Psoas muscle (tissue), 8 donors: Measurements from ENCODE around the gene ZNF880. TPM values are rescaled to one million over a fixed set of nuclear protein-coding genes. Genes with fewer than 3 reads are reported as not detected.

Experiments
- ATAC-seq, 4 donors: fragments of 200-7000 bp; cut with Tn5 transposase; one replicate each; pipeline ENCODE4 v1.9.1; 2020; ENCODE audit warnings: moderate library complexity in 3 of 4, mild to moderate bottlenecking in 2 of 4
- DNase-seq, 2 donors: peaks; one replicate each; pipeline ENCODE4 v3.0.0-alpha.2; 2020
- H3K27ac ChIP-seq: fragments of 200-600 bp; one replicate; pipeline ENCODE4 v1.8.0; 2022
- H3K27me3 ChIP-seq, 3 donors: fragments of 200-600 bp in 1 of 3; one replicate each; pipeline versions ENCODE4 v1.6.1 to v1.8.0; 2013 to 2022; ENCODE audit warnings: low read length in 2 of 3, mild to moderate bottlenecking in 2 of 3, moderate library complexity in 1 of 3; ENCODE audit not compliant: insufficient read depth in 3 of 3
- H3K36me3 ChIP-seq, 2 donors: fragments of 200-600 bp in 1 of 2; one replicate each; pipeline versions ENCODE4 v1.6.1 to v1.8.0; 2013 to 2022; ENCODE audit warnings: low read depth in 1 of 2, mild to moderate bottlenecking in 1 of 2, moderate library complexity in 1 of 2; ENCODE audit not compliant: insufficient read depth in 1 of 2
- H3K4me1 ChIP-seq: fragments of 200-600 bp; one replicate; pipeline ENCODE4 v1.8.0; 2022
- H3K4me3 ChIP-seq: fragments of 200-600 bp; one replicate; pipeline ENCODE4 v1.8.0; 2022; ENCODE audit warnings: mild to moderate bottlenecking
- H3K9me3 ChIP-seq: fragments of 200-600 bp; one replicate; pipeline ENCODE4 v1.8.0; 2022
- CTCF ChIP-seq: fragments of 200-600 bp; IDR thresholded peaks from one replicate; pipeline ENCODE4 v1.8.0; 2022; ENCODE audit warnings: antibody characterized with exemption
- WGBS, 3 donors: extraction: QIAGEN DNeasy Blood & Tissue Kit; methylation state at CpG; one replicate each; pipeline versions ENCODE4 v1.1.6 to v1.1.7; 2013; 5-methylcytosine and 5-hydroxymethylcytosine counted together
- intact Hi-C, 2 donors: fragments of 100-400 bp; cut with DNase I; formaldehyde crosslinking; loops; one replicate each; pipeline versions ENCODE4 v1.11.0 to v1.14.2; 2022
- polyA plus RNA-seq, 3 donors: library from polyadenylated mRNA; stranded (reverse); fragments of 200-250 nt; gene quantifications; one replicate each; pipeline ENCODE4 v1.2.3, GENCODE V29; 2013
- total RNA-seq, 4 donors: library from RNA; stranded (reverse); fragmentation: NEBNext Ultra II Directional in 2 of 4; extraction: Animal tissue kit (Norgen Biotek cat#: 25700) in 2 of 4; gene quantifications; one replicate each; pipeline versions ENCODE4 v1.2.1 to v1.2.4, GENCODE V29; 2021 to 2023
- donor health status: healthy with polysubstance abuse.
- donor health status: DM: no; HTN: no; CAD: no; lungs with moderate emphysema.
- donor health status: Bipolar disorder and iron deficiency.
- donor health status: healthy.
- donor health status: DM: yes; HTN: yes; CAD: no.
- donor health status: DM: no; HTN: no; CAD: no.
- donor health status: DM: no; HTN: no; CAD: no.
- donor health status: DM: yes; HTN: yes; CAD: no.

The ZNF880 gene
- total and polyA plus RNA-seq, 7 donors: 4.2 to 12.0 (median 8.0) TPM

- WGBS, 3 donors: 0 to 1% (median 1%) methylated on average over 36 of the region's 36 CpGs
- intact Hi-C loops: no loop called here
- no peak for TF ChIP-seq CTCF
Observed at GRCh38 chr19:52397310-52398080, 27.8 kb downstream of the ZNF880 start, which contains the start of gene ZNF528. Gene ZNF528, plus strand, starts transcription at chr19:52397849. Its CDS starts 4,165 bp downstream, at chr19:52402014.

GRCh38 chr19:52398081-52398441 is 28.3 kb downstream of the ZNF880 start:
- ATAC-seq (peak; percentile 10 to 65 (median 37)), DNase-seq (peak; percentile 8 to 50)
- intact Hi-C loops: no loop called here
- 0 to 3% (median 3%) methylated on average over 14 of the region's 14 CpGs for WGBS, 3 donors
- TF ChIP-seq CTCF: no peak
- Histone ChIP-seq H3K27ac (peak overlapping the region; percentile 67), H3K4me3 (peak overlapping the region; percentile 82), H3K27me3 (no peaks in the 10 kb centered on the region), H3K4me1 (peaks cover 6% of the 10 kb centered on the region), H3K36me3 (peaks cover 16 to 53% of the 10 kb centered on the region in 2 donors), H3K9me3 (peaks cover 4% of the 10 kb centered on the region)

More at GRCh38 chr19:52397310-52398080, 27.8 kb downstream of the ZNF880 start, which contains the start of gene ZNF528:
- peaks cover 7% of the 10 kb centered on the region for H3K9me3 ChIP-seq
- H3K36me3 ChIP-seq: peaks cover 16 to 47% of the 10 kb centered on the region in 2 donors
- H3K4me3 ChIP-seq: peak within 1 kb of the TSS; percentile 82
- H3K27me3 ChIP-seq: no peaks in the 10 kb centered on the region
- DNase-seq (peak; percentile 97 to 98), ATAC-seq (peak; percentile 99 to 100 (median 100))
- peaks cover 6% of the 10 kb centered on the region for H3K4me1 ChIP-seq
- H3K27ac ChIP-seq: peak within 1 kb of the TSS; percentile 67

DNA sequence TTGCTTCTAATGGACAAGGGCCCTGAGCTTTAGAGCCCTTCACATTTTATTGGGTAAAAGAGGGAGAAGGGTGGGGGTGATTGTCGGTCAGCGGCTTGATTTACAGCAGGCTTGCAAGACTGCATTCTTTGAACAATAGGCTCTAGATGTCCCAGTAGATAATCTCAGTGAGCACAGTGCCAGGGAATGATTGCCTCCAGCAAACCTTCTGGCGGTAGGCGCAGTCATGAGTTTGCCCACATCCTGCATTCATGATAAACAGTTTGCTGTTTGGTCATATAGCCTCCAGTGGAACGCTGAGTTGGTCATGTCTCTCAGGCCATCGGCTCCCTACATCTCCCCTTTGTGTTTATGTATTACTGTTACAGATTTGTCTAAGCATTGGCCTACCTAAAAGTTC is 40.6 kb downstream of the ZNF880 start:
- TF ChIP-seq CTCF: no peak
- peaks cover 41 to 76% of the 10 kb centered on the region in 2 donors for H3K36me3 ChIP-seq
- H3K9me3 ChIP-seq: peaks cover 63% of the 10 kb centered on the region
- H3K4me3 ChIP-seq: no peak overlapping the region
- DNase-seq: no peak
- ATAC-seq: no peak
- H3K27me3 ChIP-seq: no peaks in the 10 kb centered on the region
- intact Hi-C loops: no loop called here
- no peak overlapping the region for H3K27ac ChIP-seq
- WGBS, 3 donors: 91 to 99% (median 99%) methylated on average over 6 of the region's 6 CpGs
- H3K4me1 ChIP-seq: no peaks in the 10 kb centered on the region

GRCh38 chr19:52415711-52416110 is 46.0 kb downstream of the ZNF880 start:
- no peaks in the 10 kb centered on the region for H3K27me3 ChIP-seq
- DNase-seq (no peak), ATAC-seq (no peak)
- peaks cover 16 to 21% of the 10 kb centered on the region in 2 donors for H3K36me3 ChIP-seq
- intact Hi-C loops: no loop called here
- TF ChIP-seq CTCF: no peak
- peaks cover 94% of the 10 kb centered on the region for H3K9me3 ChIP-seq
- H3K4me1 ChIP-seq: no peaks in the 10 kb centered on the region
- no peak overlapping the region for H3K27ac ChIP-seq
- 96 to 98% (median 97%) methylated on average over 5 of the region's 5 CpGs for WGBS, 3 donors
- H3K4me3 ChIP-seq: no peak overlapping the region
